PFSK-1 (cell line): ENCODE results near the gene GALNT12.

Experiments
- FOXP2 ChIP-seq: optimal IDR thresholded peaks from 2 replicates; pipeline ENCODE3; 2011; ENCODE audit warnings: borderline replicate concordance, control low read depth, inconsistent platforms; ENCODE audit not compliant: insufficient read depth; ENCODE audit errors: extremely low read length, extremely low read depth
- POLR2AphosphoS5 ChIP-seq: IDR thresholded peaks from 2 replicates; pipeline ENCODE4 v1.6.1; 2012; ENCODE audit warnings: low read depth, mild to moderate bottlenecking, control low read depth, low read length, moderate library complexity
- REST ChIP-seq, 2 experiments: IDR thresholded peaks; 2 replicates each; pipeline versions ENCODE4 v1.6.1 to v1.8.0; 2011 to 2012; ENCODE audit warnings: low read depth in 2 of 2, low read length in 2 of 2, control low read depth in 1 of 2, inconsistent platforms in 1 of 2, mild to moderate bottlenecking in 1 of 2, moderate library complexity in 1 of 2; ENCODE audit not compliant: insufficient read depth in 1 of 2
- SIN3A ChIP-seq: IDR thresholded peaks from 2 replicates; pipeline ENCODE4 v1.6.1; 2012; ENCODE audit warnings: mild to moderate bottlenecking, low read length, moderate library complexity, borderline replicate concordance; ENCODE audit not compliant: insufficient read depth
- TAF1 ChIP-seq: IDR thresholded peaks from 2 replicates; pipeline ENCODE4 v1.6.1; 2012; ENCODE audit warnings: low read length, control low read depth, borderline replicate concordance; ENCODE audit not compliant: insufficient read depth

The GALNT12 gene

GRCh38 chr9:98894171-98894570, 86.7 kb downstream of the GALNT12 start:
- TF ChIP-seq TAF1 (no peak), POLR2AphosphoS5 (no peak), SIN3A (no peak), FOXP2 (no peak), REST (IDR thresholded peaks at IDR 0.05; ENCODE audit: insufficient read depth in 1 of 2, low read depth in 2 of 2, low read length in 2 of 2) (no peak)

- TF ChIP-seq FOXP2 (no peak), TAF1 (no peak), POLR2AphosphoS5 (no peak), REST (IDR thresholded peaks at IDR 0.05; ENCODE audit: insufficient read depth in 1 of 2, low read depth in 2 of 2, low read length in 2 of 2) (no peak), SIN3A (no peak)
These were observed 87.3 kb downstream of the GALNT12 start for GRCh38 chr9:98894761-98895160.

GRCh38 chr9:98896632-98897031, 89.2 kb downstream of the GALNT12 start:
- no peak for TF ChIP-seq SIN3A
- TF ChIP-seq TAF1: no peak
- TF ChIP-seq FOXP2: no peak
- no peak for TF ChIP-seq POLR2AphosphoS5
- no peak for TF ChIP-seq REST (IDR thresholded peaks at IDR 0.05; ENCODE audit: insufficient read depth in 1 of 2, low read depth in 2 of 2, low read length in 2 of 2)

- TF ChIP-seq SIN3A: no peak
- no peak for TF ChIP-seq POLR2AphosphoS5
- no peak for TF ChIP-seq REST (IDR thresholded peaks at IDR 0.05; ENCODE audit: insufficient read depth in 1 of 2, low read depth in 2 of 2, low read length in 2 of 2)
- TF ChIP-seq TAF1: no peak
- no peak for TF ChIP-seq FOXP2
These were observed 90.3 kb downstream of the GALNT12 start for GRCh38 chr9:98897745-98898144.

- TF ChIP-seq POLR2AphosphoS5: no peak
- no peak for TF ChIP-seq REST (IDR thresholded peaks at IDR 0.05; ENCODE audit: insufficient read depth in 1 of 2, low read depth in 2 of 2, low read length in 2 of 2)
- TF ChIP-seq SIN3A: no peak
- no peak for TF ChIP-seq FOXP2
- TF ChIP-seq TAF1: no peak
These were observed 92.1 kb downstream of the GALNT12 start for GRCh38 chr9:98899408-98900056.
